Loucy (cell line): ENCODE measurements around the gene KCNMA1.

Experiments used
- EZH2phosphoT487 ChIP-seq: fragments of 200-600 bp; IDR thresholded peaks from 2 replicates; pipeline ENCODE4 v1.6.1; 2018; ENCODE audit warnings: antibody characterized with exemption, mild to moderate bottlenecking, moderate library complexity, borderline replicate concordance
- TF ChIP-seq, protein P1 (sequence below): fragments of 200-600 bp; sonication (generic); conservative IDR thresholded peaks from 2 replicates; pipeline ENCODE4 v1.5.1; 2014; ENCODE audit warnings: mild to moderate bottlenecking, antibody characterized with exemption, low read length

DNA sequence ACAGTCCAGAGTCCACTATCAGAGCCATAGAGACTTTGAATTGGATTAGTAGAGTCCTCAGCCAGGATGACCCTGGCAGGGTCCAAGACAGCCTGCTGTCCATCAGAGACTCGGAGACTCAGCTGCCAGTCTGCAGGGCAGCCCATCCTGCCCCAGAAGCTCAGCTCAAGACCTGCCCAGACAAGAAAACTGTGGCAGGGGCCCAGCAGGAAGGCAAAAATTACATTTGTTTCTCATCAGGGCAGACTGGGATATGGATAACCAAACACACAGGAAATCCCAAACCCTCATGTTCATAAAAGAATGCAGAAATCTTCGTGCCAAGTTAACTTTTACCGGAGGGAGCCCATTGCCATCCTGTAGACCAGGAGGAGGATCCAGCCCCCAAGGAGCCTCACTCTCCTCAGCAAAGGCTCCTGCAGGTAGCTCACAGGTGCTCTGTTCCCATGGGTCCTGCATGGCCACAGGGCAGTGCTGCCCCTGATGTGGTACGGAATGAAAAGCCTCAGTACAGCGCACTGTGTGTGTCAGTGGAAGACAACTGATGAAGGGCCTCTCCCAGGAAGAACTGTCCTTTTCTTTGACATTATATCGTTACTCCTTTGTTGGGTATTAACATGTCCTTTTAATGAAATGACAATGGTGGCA lies 222.2 kb downstream of the KCNMA1 start:
- TF ChIP-seq, protein P1, sequence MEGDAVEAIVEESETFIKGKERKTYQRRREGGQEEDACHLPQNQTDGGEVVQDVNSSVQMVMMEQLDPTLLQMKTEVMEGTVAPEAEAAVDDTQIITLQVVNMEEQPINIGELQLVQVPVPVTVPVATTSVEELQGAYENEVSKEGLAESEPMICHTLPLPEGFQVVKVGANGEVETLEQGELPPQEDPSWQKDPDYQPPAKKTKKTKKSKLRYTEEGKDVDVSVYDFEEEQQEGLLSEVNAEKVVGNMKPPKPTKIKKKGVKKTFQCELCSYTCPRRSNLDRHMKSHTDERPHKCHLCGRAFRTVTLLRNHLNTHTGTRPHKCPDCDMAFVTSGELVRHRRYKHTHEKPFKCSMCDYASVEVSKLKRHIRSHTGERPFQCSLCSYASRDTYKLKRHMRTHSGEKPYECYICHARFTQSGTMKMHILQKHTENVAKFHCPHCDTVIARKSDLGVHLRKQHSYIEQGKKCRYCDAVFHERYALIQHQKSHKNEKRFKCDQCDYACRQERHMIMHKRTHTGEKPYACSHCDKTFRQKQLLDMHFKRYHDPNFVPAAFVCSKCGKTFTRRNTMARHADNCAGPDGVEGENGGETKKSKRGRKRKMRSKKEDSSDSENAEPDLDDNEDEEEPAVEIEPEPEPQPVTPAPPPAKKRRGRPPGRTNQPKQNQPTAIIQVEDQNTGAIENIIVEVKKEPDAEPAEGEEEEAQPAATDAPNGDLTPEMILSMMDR = no peak
- TF ChIP-seq EZH2phosphoT487 = no peak
